ENCODE measurements around the gene LRCH1.

DNA sequence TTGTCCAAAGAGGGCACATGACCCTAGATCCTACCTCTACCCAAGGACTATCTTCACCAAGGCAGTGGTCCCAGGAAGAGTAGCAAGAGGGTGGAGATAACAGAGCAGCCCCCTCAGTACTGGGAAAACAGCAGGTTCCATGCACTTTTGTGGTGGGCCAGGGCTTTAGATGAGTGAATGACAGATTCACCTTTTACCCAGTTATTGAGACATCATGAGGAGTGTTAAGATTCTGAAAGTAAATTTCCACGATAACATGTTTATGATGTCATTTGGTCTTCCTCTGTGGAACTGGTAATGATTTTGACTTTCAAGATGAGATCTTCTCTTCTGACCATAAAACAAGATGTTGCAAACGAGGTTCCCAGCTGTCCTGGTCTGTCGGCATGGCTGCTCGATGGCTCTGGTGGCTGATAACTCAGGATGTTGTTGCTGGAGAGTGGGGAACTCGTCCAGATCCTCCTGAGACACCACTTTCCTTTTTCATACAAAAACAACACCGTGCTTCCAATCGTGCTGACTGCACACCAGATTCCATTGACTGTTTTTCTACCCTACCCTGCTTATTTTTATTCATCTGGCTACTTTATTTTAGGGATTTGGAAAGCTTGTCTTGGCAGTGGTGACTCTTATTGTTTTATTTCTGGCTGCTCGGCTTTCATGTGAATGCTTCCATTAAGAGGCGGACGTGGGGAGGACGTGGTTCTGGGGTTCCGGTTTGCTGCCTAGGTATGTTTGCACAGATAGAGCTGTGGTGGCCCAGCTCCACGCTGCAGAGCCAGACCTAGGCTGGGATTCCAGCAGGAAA is 88.5 kb downstream of the LRCH1 start:
- no peak for TF ChIP-seq CEBPB (IDR thresholded peaks at IDR 0.05; ENCODE audit: borderline replicate concordance, low read depth, low read length)
- TF ChIP-seq, protein P1, sequence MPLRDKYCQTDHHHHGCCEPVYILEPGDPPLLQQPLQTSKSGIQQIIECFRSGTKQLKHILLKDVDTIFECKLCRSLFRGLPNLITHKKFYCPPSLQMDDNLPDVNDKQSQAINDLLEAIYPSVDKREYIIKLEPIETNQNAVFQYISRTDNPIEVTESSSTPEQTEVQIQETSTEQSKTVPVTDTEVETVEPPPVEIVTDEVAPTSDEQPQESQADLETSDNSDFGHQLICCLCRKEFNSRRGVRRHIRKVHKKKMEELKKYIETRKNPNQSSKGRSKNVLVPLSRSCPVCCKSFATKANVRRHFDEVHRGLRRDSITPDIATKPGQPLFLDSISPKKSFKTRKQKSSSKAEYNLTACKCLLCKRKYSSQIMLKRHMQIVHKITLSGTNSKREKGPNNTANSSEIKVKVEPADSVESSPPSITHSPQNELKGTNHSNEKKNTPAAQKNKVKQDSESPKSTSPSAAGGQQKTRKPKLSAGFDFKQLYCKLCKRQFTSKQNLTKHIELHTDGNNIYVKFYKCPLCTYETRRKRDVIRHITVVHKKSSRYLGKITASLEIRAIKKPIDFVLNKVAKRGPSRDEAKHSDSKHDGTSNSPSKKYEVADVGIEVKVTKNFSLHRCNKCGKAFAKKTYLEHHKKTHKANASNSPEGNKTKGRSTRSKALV (CRISPR knock-in tag; IDR thresholded peaks at IDR 0.05): no peak
- no peak for TF ChIP-seq ZNF354B (CRISPR knock-in tag; IDR thresholded peaks at IDR 0.05)
- no peak for TF ChIP-seq SRF (IDR thresholded peaks at IDR 0.05; ENCODE audit: low read depth, low read length)
- no peak for TF ChIP-seq SIN3A (IDR thresholded peaks at IDR 0.05; ENCODE audit: borderline replicate concordance, low read depth, low read length)
- TF ChIP-seq, protein P2, sequence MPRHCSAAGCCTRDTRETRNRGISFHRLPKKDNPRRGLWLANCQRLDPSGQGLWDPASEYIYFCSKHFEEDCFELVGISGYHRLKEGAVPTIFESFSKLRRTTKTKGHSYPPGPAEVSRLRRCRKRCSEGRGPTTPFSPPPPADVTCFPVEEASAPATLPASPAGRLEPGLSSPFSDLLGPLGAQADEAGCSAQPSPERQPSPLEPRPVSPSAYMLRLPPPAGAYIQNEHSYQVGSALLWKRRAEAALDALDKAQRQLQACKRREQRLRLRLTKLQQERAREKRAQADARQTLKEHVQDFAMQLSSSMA (CRISPR knock-in tag; IDR thresholded peaks at IDR 0.05): no peak
- TF ChIP-seq, protein P3, sequence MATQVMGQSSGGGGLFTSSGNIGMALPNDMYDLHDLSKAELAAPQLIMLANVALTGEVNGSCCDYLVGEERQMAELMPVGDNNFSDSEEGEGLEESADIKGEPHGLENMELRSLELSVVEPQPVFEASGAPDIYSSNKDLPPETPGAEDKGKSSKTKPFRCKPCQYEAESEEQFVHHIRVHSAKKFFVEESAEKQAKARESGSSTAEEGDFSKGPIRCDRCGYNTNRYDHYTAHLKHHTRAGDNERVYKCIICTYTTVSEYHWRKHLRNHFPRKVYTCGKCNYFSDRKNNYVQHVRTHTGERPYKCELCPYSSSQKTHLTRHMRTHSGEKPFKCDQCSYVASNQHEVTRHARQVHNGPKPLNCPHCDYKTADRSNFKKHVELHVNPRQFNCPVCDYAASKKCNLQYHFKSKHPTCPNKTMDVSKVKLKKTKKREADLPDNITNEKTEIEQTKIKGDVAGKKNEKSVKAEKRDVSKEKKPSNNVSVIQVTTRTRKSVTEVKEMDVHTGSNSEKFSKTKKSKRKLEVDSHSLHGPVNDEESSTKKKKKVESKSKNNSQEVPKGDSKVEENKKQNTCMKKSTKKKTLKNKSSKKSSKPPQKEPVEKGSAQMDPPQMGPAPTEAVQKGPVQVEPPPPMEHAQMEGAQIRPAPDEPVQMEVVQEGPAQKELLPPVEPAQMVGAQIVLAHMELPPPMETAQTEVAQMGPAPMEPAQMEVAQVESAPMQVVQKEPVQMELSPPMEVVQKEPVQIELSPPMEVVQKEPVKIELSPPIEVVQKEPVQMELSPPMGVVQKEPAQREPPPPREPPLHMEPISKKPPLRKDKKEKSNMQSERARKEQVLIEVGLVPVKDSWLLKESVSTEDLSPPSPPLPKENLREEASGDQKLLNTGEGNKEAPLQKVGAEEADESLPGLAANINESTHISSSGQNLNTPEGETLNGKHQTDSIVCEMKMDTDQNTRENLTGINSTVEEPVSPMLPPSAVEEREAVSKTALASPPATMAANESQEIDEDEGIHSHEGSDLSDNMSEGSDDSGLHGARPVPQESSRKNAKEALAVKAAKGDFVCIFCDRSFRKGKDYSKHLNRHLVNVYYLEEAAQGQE (IDR thresholded peaks at IDR 0.05; ENCODE audit: borderline replicate concordance in 1 of 2, low read depth in 1 of 2, low read length in 2 of 2): no peak
- no peak for TF ChIP-seq ZFP36 (IDR thresholded peaks at IDR 0.05; ENCODE audit: borderline replicate concordance, low read depth, low read length, partially characterized antibody)

Data from HepG2 (cell line).